Cortex of kidney (tissue), 1 donor: ENCODE results near the gene COLEC11.
"Not testable (repeated sequence)": the region's sequence is repeated elsewhere in the genome, so short reads cannot be mapped to it uniquely, and the experiment has no call there.

ENCODE experiments used
- DNase-seq: peaks from one replicate; lab custom pipeline; 2025; lab: John Stamatoyannopoulos, UW

COLEC11 gene

DNA sequence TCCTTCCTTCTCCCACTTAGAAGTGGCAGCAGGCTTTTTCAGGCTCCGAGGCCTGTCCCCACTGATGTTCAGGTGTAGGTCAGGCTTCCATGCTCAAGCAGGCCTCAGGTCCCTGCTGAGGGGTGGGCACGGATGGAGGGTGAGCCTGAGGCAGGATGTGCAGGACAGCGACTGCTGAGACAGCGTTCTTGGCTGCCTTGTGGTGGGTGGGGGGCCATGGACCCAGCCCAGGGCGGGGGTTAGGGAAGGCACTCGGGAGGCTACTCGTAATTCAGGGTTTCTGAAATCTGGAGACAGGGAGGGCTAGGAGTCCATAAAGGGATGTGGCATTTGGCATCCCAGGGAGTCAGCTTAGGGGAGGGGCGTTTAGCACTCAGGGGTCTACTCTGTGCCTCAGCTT, 30.3 kb downstream of the COLEC11 start:
- DNase-seq: no peak

GRCh38 chr2:3626118-3626811, 31.4 kb downstream of the COLEC11 start:
- DNase-seq: no peak

DNA sequence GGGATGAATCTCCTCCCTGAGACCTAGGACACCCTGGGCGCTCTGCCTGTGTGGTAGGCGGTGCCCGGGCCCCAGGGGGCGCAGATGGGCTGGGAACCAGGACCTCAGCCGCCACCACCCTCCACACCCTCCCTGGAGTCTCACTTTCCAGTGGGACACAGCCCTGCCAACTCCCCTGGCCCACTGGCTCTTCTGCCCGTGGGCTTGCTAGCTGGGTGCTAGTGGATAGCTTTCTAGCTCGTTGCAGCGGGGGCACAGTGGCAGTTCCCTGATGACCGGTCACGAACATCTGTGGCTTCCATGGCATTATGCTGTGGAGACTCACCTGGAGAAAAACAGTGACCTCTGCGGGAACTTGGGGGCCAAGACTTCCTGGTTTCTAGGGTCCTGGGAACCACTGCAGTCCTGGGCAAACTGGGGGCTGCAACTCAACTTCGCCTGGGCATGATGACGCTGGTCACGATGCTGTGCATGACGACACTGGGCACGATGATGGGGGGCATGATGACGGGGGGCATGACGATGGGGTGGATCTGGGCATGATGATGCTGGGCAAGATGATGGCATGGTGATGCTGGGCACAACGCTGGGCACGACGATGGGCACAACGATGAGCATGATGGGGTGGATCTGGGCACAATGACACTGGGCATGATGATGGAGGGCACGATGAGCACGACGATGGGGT, 32.0 kb downstream of the COLEC11 start:
- no peak for DNase-seq

GRCh38 chr2:3627500-3628100, 32.7 kb downstream of the COLEC11 start:
- DNase-seq: no peak

DNA sequence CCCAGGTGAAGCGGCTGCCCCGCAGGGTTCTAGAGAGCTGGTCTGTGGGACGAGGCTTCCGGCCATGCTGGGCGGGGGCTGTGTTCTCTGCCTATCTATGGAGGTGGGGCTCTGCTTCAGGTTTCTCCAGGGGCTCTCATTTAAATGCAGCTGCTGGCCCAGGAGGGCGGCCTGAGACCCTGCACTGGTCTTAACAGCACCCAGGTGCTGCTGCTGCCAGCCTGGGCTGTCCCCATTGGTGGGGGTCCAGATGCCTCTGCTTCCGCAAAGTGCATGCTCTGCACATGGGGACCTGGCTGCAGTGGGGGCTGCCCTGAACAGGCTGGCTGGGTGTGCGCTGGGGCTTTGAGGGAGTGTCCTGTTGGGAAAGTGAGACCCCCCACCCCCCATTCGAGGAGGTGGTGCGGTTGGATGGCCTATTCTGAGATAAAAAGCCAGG, 33.3 kb downstream of the COLEC11 start:
- no peak for DNase-seq

DNA sequence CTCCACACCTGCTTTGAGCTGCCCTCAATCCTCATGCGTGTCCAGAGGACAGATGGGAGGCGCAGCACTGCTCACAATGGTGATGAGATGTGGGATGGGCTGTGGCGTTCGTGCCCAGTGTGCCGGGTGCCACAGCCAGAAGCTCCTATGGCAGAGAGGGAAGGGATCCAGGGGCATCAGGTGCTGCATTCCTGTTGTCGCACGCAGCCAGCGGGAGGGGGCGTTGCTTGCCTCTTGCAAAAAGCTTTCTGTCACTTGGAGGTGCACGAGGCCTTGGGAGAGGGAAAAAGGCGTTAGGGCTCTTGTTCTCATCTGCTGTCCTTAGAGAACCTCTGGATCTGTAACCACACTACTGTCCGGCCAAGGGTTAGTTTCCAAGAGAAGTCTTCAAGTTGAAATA, 33.9 kb downstream of the COLEC11 start:
- no peak for DNase-seq

DNA sequence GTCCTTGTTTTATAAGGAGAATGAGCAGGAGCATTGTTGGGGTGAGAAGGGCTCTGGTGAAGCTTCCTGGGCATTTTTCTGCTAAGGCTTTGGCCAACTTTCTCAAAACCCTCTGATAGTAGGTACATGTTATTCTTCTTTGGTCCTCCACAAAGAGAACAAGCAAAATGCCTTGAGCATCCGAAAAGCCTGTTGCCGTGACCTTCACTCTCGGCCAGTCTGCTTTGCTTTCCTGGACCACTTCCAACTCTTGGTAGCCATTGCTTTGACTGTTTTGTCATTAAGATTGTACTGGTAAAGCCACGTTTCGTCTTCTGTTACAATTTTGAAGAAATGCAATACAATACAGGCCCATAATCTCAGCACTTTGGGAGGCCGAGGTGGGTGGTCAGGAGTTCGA, 35.7 kb downstream of the COLEC11 start:
- no peak for DNase-seq

GRCh38 chr2:3631161-3631850, 36.4 kb downstream of the COLEC11 start:
- DNase-seq: no peak

DNA sequence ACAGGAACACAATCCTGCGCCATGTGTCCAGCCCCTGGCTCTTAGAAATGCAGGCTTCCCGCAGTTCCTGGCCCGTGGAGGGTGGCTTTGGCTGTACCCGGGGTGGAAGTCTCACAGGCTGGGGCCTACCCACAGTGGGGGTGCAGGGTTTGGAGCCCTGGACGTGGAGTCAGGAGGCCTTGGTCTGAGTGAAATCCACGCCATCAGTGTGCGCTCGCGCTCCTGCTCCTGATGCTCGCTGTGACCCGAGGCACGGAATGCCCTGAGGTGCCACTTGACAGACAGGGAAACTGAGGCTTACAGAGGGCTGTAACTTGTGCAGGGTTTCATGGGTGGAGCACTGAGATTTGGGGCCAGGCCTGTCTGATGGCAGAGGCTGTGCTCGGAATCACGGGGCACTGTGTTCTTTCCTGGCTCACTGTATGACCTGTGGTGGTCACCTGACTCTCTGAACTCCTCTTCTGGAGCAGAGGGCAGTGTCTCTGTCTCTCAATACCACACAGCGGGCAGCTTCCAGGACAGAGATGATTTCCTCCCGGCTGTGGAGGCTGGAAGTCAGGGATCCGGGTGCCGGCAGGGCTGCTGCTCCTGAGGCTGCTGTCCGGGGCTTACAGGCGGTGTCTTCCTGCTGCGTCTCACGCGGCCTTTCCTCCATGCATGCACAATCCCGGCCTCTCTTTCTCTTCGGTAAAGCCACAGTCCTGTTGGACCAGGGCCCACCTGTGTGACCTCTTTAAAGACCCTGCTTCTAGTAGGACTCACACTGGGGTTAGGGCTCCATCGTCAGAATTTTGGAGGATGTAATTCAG, 37.1 kb downstream of the COLEC11 start:
- no peak for DNase-seq

- no peak for DNase-seq
Observed at GRCh38 chr2:3633089-3633981, 38.4 kb downstream of the COLEC11 start.

- no peak for DNase-seq
Observed at GRCh38 chr2:3633982-3634595, 39.2 kb downstream of the COLEC11 start.

GRCh38 chr2:3634596-3635121, 39.7 kb downstream of the COLEC11 start:
- no peak for DNase-seq

DNA sequence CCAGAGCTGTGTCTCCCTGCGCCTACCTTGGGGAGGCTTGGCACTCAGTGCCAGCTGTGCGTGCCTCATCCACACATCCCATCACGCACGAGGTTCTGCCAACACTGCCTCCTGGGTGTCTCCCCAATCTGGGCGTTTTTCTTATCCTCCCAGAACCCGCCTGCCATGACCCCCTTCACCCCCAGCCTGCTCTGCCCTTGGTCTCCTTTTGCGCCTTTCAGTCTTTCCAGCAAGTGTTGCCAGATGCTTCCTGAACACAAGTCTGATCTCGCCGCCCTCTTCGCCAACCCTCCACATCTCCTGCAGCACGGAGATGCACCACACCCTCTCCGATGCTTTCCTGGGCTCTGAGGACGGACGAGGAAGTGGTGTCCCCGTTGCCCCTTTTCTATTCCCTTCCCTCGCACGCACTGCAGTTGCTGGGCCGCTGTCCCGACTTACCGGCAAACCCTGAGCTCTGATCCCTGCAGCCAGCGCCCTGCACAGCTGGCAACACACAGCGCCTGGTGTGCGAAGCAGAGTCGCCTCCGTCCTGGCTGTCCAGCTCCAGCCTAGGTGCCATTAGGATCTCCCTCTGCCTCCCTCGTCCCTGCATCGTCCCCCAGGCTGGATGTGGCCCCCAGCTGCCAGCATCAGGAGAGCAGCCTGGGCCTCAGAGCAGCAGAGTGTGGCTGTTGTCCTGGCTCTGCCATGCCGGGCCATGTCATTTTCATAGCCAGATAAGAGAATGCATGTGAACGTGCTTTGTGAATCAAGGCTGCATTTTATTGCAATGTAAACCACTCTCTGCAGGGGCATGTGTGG, 40.5 kb downstream of the COLEC11 start:
- no peak for DNase-seq

- DNase-seq: not testable (repeated sequence)
Observed at GRCh38 chr2:3635975-3636327, 41.0 kb downstream of the COLEC11 start.

- DNase-seq: no peak
Observed at GRCh38 chr2:3636586-3637310, 41.8 kb downstream of the COLEC11 start.

DNA sequence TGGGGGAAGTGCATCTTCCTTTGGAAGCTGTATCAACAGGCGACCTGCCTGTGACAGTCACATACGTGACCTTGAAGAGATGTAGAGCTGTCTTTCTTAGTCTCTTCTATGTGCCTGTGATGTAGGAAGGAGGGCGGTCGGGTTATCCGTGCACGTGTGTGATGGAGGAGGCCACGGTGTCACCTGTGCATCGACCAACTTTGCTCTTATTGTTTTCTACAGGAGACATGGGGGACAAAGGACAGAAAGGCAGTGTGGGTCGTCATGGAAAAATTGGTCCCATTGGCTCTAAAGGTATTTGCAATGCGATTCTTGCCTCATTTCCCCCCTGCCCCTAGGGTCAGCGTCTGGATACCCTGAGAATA, 42.4 kb downstream of the COLEC11 start:
- no peak for DNase-seq

GRCh38 chr2:3637692-3638455, 43.0 kb downstream of the COLEC11 start:
- no peak for DNase-seq

GRCh38 chr2:3638456-3638810, 43.5 kb downstream of the COLEC11 start:
- DNase-seq: no peak
